GM19372 (cell line): ENCODE measurements around the gene HOXA7.

Experiments used
- ATAC-seq: cut with Tn5 transposase; IDR thresholded peaks from one replicate; pipeline ENCODE4 v1.9.1; 2021; ENCODE audit warnings: mild to moderate bottlenecking, low read depth, moderate library complexity; ENCODE audit not compliant: unreplicated experiment

The HOXA7 gene

DNA sequence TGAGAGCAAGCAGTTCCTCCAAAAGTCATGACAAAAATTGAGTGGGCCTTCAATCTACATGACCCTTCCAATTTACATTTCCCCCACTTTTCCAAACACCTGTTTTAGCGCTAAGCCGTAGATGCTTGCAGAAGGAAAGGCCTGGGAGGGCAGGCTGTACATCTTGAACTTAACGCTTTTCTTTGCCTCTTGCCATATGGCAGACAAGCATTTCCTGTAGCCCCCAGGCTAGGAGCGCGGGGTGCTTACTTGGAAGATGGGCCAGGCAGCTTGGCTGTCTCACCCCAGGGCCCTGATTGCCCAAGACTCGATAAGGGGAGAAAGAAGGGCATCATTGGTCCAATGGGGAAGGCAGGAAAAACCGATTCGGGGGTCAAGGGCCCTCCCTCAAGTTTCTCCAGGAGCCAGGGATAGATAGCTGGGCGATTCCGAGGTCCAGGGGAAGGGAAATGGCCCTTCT, 15.9 kb upstream of the HOXA7 start:
- no peak for ATAC-seq

DNA sequence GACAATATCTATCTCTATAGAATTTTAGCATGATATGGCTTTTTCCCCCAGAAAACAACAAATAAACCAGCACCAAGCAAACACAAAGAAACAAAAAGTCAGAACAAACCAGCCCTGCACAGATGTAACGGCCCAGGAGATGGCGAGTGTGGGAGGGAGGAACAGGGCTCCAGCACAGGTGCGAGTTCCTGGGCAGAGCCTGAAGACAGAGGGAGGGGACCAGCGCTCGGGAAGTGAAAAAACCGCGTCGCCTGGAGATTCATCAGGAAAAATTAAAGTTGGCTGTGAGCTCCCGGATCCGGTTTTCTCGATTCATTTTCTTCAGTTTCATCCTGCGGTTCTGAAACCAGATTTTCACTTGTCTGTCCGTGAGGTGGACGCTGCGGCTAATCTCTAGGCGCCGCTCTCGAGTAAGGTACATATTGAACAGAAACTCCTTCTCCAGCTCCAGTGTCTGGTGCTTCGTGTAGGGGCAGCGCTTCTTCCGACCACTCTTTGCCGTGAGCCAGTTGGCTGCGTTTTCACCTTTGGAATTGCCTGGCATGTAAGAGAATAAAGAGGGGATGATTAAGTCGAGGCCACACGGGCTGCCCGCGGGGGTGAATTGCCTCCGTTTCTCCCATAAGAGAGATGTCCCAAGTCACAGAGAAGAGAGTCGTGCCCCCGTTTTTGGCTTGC, 15.3 kb upstream of the HOXA7 start:
- no peak for ATAC-seq

DNA sequence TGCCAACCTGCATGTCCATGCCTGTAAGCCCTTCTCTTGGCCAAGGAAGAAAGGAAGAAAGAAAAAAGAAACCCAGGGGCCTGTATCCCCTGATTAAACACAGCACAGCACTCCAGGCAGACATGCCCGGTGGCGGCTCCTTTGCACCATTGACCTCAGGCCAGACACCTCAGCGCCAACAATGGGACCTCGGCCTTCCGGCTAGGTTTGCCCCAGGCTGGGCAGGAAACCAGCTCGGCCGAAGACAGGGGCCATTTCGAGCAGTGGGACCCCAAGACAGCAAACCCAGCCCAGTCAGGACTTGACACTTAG, 14.8 kb upstream of the HOXA7 start:
- ATAC-seq = no peak

DNA sequence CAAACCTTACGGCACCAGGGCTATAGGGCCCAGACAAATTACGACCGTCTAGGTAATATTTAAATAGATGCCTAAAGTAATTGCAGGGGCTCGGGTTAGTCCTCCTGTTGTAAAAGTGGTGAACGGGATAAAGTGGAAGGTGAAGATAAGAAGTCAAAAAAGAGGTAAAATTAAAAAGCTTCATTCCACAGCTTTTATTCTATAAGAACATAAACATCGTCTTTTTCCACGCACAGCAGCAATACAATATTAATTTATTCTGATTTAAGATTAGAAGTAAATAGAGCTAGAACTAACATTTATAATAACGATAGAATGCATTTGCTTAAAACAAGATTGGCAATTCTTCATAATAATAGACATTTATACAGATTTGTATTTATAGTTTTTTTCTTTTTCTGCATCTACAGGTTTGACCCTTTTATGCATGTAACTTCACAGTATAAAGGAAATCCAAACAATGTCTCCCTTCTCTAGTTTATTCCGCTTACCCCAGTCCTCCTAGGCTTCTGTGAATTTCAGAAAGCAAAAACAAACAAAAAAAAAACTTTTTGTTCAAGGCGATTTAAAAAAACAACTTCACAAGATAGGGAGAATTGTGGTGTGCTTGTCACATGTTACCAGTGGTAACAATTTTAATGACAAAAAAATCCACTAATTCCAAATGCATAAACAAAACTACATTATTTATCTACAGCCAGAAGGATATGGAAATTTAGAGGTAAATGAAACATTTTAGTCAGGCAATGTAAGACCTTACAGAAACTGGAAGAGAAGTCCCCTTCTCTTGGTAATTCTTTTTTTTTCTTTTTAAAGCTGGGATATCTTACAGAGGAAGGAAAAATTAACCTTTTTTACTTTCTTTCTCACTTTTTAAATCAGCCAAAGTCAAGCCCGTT, 14.2 kb upstream of the HOXA7 start:
- no peak for ATAC-seq

DNA sequence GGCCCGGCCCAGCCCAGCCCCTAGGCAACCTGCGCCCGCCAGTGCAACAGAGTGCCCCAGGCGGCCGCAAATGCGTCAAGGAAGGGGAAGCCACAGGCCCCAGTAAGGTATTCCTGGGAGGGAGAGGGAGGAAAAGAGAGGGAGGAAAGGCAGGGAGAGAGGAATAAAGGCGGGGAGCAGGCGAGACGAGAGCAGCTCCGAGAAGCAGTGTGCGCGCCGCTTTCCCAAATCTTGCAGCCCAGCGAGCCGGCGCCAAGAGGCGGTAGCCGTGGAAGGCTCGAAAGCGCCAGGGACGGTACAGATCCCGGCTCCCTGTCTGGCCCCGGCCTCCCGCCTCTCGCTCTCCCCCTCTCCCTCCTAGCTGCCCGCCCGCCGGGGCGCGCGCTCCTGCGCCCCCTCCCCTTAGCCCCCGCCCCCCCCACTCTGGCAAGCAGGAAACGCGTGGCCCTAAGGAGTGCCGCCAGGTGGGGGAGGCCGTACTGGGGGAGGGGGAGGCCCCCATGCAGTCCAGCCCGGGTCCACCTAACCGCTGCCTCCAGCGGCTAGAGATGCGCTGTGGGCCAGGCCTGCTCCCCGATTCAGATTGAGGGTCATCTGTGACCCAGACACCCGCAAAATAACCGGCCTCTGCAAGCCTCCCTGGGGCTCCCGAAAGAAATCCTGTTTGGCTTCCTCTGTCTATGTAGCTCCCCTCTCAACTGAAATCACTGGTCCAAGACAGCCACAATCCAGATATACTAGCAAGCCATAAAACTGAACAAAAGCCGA, 13.4 kb upstream of the HOXA7 start:
- ATAC-seq = no peak

DNA sequence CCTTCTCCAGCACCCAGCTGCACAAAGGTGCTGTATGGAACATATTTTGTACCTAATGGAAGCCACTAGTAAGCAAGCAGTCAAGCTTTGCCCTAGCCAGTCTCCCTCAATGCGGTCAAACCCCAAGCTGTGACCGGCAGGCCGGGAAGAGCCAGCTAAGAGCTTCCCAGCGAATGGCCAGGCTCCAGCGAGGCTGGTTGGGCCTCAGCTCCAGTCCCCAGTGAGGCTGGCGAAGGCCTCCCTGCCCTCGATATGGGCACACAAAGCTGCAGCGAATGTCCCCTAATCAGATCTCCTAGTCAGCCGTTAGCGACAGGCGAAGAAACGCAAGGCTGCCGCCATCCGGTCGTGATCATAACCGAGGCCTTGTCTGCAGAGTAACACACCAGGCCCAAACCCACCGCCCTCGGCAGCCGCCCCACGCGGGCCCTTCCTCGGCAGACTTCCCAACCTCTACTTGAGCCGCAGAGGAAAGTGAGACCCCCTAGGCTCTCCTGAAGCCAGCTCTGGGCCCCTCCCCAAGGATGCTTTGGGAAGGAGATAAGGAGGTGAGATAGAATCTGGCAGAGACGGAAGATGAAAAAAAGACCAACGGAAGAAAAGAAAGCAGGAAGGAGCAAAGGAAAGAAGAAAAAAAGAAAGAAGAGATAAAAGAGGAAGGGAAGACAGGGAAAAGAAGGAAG, 11.9 kb upstream of the HOXA7 start:
- no peak for ATAC-seq

DNA sequence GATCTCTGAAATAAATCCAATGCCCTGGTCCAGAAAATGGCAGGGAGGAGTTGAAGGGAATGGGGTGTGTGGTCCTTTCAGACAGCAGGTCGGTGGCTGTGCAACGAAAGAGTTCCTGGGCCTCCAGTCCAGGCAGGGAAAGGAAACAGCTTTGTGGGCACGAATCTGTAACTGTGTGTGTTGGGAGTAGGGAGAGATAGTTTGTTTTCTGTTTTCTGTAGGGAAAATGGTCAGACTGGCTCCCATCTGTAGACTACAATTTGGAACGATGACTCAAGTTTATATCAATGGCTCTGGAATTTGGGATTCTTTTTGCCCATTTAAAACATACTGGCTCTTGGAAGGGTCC, 11.4 kb upstream of the HOXA7 start:
- ATAC-seq = no peak

DNA sequence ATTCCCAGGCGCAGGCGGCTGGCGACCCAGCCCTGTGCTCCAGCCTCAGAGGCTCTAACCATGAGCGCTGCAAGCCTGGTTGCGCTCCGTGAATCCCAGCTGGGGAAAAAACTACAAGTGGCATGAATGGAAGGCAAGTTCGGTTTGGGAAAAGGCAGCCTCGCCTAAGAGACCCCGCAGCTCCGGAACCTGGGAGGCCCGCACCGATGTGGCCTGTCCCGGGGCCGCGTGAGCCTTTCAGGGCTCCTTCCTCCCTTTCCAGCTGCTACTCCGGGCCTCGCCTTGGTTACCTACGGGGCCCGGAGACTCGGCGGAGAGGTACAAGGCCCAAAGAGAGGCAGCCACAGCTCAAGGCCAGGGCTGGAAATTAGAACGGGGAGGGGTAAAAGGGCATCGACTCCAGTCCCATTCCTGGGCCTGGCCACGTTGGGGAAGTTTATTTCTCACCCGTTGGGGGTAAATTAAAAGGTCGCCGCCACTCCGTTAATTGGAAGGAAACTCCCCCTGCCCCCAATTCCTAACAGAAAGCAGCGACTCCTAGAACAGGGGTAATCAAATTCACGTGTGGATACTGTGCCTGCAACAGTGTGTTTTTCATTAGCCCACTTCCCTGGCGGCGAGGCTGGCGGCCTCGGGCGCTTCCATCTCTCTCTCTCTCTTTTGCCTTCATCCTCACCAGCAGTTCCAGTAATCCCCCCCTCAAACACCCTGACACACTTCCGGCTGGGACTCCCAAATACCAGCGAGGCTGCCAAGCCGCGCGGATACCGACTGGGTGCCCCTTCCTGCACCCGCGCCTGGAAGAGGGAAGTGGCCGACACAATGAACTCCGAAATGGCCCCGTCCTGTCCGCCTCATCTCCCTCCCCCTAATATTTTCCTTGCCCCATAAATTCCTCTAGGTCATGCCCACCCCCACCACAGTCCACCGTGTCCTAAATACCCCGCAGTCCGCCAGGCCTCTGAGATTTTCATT, 10.3 kb upstream of the HOXA7 start:
- no peak for ATAC-seq

DNA sequence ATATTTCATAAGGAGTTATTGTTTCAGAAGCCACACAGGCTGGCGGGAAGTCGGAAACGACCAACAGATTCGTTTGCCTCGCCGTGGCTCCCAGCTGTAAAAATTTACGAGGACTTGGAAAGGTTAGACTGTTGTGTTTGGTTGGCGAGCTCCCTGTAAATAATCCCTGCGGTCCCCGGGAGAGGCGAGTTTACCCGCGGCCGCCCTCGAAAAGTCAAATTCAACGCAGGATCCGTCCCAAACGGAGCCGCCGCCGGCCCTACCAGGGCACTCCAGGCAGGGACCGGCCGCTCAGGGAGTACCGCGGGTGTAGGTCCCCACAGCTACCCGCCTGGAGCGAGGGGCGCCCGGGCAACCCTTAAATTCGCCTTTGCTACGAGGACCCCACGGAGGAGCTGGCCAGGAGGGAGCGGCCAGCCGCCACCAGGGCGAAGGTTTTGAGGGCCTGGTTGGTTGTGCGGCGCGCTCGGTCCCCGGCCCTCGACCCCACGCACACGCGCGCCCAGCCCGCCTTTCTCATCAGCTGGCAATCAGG, 9.6 kb upstream of the HOXA7 start:
- ATAC-seq = no peak

DNA sequence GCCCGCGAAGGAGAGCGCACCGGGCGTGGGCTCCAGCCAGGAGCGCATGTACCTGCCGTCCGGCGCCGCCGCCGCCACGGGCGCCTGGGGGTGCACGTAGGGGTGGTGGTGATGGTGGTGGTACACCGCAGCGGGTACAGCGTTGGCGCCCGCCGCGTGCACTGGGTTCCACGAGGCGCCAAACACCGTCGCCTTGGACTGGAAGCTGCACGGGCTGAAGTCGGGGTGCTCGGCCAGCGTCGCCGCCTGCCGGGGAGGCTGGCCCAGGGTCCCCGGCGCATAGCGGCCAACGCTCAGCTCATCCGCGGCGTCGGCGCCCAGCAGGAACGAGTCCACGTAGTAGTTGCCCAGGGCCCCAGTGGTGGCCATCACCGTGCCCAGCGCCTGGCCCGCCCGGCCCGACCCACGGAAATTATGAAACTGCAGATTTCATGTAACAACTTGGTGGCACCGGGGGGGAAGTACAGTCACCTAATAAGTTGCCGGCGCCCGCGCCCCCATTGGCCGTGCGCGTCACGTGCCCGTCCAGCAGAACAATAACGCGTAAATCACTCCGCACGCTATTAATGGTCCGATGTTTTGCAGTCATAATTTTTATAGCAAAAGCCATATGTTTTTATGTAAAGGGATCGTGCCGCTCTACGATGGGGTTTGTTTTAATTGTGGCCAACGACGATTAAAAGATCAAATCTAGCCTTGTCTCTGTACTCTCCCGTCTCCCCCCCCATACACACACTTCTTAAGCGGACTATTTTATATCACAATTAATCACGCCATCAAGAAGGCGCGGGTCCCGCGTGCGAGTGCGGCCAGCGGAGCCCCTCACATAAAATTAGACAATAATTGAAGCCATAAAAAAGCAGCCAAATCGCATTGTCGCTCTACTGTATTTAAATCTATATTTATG, 8.9 kb upstream of the HOXA7 start, which contains the start of gene HOXA9:
Gene HOXA9 (minus strand): TSS at position 449 of the 907 bp plus-strand sequence. CDS start 80 bp downstream, at position 369.
- no peak for ATAC-seq

DNA sequence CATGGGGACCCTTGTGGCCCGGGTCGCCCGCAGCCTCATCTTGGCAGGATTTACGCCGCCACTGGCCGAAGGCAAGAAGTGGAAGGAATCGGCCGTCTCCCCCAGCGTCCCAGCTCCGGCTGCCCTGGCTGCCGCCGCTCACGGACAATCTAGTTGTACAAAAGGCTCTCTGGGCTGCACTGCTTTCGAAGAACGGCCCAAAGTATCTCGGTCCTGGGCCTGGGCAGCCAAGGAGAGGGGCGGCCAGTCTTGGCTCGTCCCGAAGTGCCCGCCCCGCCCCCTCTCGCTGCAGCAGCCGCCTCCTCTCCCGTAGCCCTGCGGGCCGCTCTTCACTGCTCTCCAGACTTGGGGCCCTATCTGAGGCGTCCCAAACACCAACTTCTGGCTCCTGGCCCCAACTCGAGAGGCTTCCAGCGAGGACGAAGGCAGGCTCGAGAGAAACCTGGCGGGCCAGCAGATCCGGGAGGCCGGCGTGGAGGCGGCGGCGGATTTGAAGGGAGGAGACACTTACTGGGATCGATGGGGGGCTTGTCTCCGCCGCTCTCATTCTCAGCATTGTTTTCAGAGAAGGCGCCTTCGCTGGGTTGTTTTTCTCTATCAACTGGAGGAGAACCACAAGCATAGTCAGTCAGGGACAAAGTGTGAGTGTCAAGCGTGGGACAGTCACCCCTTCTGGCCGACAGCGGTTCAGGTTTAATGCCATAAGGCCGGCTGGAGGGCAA, 8.1 kb upstream of the HOXA7 start:
- ATAC-seq = no peak

DNA sequence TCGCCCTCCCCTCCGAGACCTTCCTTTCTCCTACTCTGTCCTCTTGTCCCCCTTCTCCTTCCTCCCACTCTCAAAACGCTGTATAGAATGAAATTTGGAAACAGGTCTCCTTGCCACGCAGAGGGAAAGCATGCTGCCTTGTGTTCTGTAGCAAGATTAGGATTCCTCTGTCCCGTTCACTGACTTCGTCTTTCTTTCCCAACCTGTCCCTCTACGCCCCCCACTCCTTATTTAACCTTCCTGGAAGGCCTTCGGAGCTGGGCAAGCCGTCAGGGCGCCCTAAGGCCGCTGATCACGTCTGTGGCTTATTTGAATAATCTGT, 7.5 kb upstream of the HOXA7 start:
- no peak for ATAC-seq

DNA sequence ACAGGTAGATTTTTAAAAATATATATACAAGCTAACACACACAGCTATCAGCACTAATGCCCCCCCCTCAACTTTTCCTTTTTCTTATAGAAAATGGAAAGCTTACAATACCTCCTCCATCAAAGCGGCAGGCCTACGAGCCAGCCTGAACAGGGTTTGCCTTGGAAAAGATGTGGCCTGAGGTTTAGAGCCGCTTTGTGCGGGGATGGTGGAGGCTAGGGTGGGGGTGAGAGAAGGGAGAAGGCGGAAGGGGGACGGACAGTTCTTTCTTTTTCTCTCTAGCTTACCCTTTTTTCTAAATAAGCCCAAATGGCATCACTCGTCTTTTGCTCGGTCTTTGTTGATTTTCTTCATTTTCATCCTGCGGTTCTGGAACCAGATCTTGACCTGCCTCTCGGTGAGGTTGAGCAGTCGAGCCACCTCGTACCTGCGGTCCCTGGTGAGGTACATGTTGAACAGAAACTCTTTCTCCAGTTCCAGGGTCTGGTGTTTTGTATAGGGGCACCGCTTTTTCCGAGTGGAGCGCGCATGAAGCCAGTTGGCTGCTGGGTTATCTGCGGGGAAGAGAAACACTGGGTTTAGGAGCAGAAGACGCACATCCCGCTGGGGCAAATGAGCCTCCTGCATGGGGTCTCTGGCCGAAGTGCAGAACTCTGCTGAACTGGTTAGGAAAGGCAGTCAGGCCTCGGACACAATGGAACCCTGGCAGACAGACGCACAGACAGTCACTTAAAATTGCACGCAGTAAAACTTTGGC, 7.0 kb upstream of the HOXA7 start:
- ATAC-seq = no peak

DNA sequence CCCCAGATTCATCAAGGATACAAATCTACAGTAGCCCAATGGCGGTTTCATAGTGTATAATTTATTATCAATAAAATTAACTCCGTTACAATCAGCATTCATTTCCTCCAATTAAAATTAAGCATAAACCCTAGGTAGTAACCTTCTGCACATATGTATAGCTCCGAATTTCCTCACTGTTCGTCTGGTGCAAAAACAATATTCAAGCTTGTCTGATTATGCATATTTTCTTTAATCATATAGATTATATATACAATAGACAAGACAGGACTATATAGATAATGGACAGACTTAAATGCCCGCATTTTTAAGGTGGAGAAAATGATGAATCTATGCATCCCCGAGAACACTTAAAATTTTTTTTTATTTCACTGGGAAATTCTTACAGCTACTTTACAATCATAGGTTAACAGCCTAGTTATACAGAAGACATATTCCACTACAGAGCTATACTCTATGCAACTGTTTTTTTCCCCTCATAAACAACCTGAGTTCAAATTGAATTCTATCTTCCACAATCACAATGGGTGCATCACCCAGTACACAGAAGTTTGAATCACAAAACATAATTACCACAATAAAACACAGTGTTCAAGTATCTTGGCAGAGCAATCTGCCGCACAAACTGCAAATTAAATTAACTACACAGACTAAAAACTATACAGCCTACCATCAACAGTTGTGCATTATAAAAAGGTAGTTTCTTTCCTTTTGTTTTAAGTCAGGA, 6.2 kb upstream of the HOXA7 start:
- no peak for ATAC-seq

DNA sequence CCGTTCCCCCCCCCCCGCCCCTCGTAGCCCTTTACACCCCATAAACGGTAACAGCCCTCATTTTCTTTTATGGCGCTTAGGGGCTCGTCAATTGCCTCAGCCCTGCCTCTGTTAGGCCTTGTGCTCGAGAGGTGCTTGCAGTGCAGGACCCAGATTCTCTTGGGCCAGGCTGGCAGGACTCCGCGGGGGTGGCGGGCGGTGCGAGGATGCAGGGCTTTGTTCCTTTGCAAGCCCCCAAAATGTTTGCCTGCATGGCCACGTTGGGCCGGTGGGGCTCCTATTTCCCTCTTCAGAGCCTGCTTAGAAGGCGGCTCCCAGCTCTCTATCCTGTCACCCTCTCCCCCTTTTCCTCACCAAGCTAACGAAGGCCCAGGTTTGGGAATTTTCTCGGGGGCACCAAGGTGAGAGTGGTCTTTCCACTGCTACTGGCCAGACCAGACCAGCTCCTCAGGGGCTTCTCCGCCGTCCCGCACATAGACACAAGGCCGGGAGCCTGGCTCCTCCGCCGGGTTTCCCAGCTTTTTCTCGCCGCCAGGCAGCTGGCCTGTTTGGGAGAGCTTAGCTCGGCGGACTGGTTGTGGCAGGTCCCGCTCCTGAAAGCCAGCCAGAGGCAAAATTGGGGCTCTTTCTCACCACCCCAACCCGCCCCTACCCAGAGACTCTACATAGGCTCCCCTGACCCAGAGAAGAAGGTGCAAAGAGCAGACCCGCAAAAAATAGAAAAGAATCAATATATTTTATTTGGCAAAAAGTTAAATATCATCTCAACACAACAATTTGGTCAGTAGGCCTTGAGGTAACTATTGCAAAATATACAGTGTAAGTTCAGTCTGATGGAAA, 5.5 kb upstream of the HOXA7 start:
- ATAC-seq = no peak
